PC-3 (cell line): ENCODE measurements around the gene KRT82. TPM values are rescaled to one million over a fixed set of nuclear protein-coding genes. Genes with fewer than 3 reads are reported as not detected.

Source experiments
- ATAC-seq: fragments of 200-7000 bp; cut with Tn5 transposase; 2 replicates; pipeline ENCODE4 v1.9.1; 2020; ENCODE audit warnings: mild to moderate bottlenecking, moderate library complexity
- BruUV-seq: library from RNA; stranded (reverse); fragments of 400-500 nt; replicated peaks from 2 replicates; lab custom pipeline; 2021; lab: Mats Ljungman, UMichigan
- CTCF ChIA-PET: fragments of 300-600 bp; sonication (Branson Sonifier 250); formaldehyde crosslinking; loops from one replicate; lab custom pipeline; 2022; ENCODE audit warnings: antibody characterized with exemption; lab: Charles Lee
- POLR2A ChIA-PET: fragments of 300-600 bp; sonication (Branson Sonifier 250); formaldehyde crosslinking; loops from one replicate; lab custom pipeline; 2022; ENCODE audit warnings: antibody characterized with exemption; ENCODE audit not compliant: unreplicated experiment; lab: Charles Lee
- DNase-seq: peaks from one replicate; pipeline ENCODE4 v3.0.0-alpha.2; 2015
- H2AFZ ChIP-seq: fragments of 300-600 bp; sonication (generic); 2 replicates; pipeline ENCODE4 v1.6.0; 2016; ENCODE audit warnings: antibody characterized with exemption, low read length
- H3F3A ChIP-seq: fragments of 300-600 bp; sonication (generic); one replicate; pipeline ENCODE4 v1.6.0; 2017; ENCODE audit warnings: antibody characterized with exemption, low read length, control low read depth, mild to moderate bottlenecking; ENCODE audit not compliant: unreplicated experiment
- H3K27ac ChIP-seq: fragments of 300-600 bp; sonication (generic); 2 replicates; pipeline ENCODE4 v1.5.1; 2016; ENCODE audit warnings: mild to moderate bottlenecking, low read length
- H3K27me3 ChIP-seq: fragments of 300-600 bp; sonication (generic); 2 replicates; pipeline ENCODE4 v1.6.1; 2016; ENCODE audit warnings: low read length, mixed read lengths
- H3K36me3 ChIP-seq: fragments of 300-600 bp; sonication (generic); 2 replicates; pipeline ENCODE4 v1.6.1; 2016; ENCODE audit warnings: low read depth, mixed run types, low read length, mixed read lengths
- H3K4me1 ChIP-seq: fragments of 300-600 bp; sonication (generic); 2 replicates; pipeline ENCODE4 v1.5.1; 2016; ENCODE audit warnings: low read length; ENCODE audit not compliant: insufficient read depth
- H3K4me2 ChIP-seq: fragments of 300-600 bp; sonication (generic); 2 replicates; pipeline ENCODE4 v1.6.0; 2016; ENCODE audit warnings: low read length
- H3K4me3 ChIP-seq: fragments of 300-600 bp; sonication (generic); 2 replicates; pipeline ENCODE4 v1.5.1; 2016; ENCODE audit warnings: mild to moderate bottlenecking, low read length, mixed read lengths
- H3K79me2 ChIP-seq: fragments of 300-600 bp; sonication (generic); 2 replicates; pipeline ENCODE4 v1.6.1; 2017; ENCODE audit warnings: low read length, mixed read lengths
- H3K9ac ChIP-seq: fragments of 300-600 bp; sonication (generic); 2 replicates; pipeline ENCODE4 v1.6.0; 2016; ENCODE audit warnings: mild to moderate bottlenecking, low read length
- H3K9me2 ChIP-seq: fragments of 300-600 bp; sonication (generic); replicated peaks from 2 replicates; pipeline ENCODE4 v1.6.1; 2016; ENCODE audit warnings: mixed run types, low read length, mixed read lengths
- H3K9me3 ChIP-seq: fragments of 300-600 bp; sonication (generic); 2 replicates; pipeline ENCODE4 v1.6.1; 2016; ENCODE audit warnings: low read length, mixed read lengths
- H4K20me1 ChIP-seq: fragments of 300-600 bp; sonication (generic); 2 replicates; pipeline ENCODE4 v1.6.1; 2016; ENCODE audit warnings: low read length, mixed read lengths
- CTCF ChIP-seq: fragments of 300-600 bp; sonication (generic); conservative IDR thresholded peaks from 2 replicates; pipeline ENCODE4 v1.5.1; 2017; ENCODE audit warnings: antibody characterized with exemption, low read depth, mild to moderate bottlenecking, low read length
- EZH2 ChIP-seq: fragments of 300-600 bp; sonication (generic); IDR thresholded peaks from one replicate; pipeline ENCODE4 v1.6.1; 2017; ENCODE audit warnings: antibody characterized with exemption, mild to moderate bottlenecking, low read length; ENCODE audit not compliant: unreplicated experiment
- EZH2phosphoT487 ChIP-seq: fragments of 300-600 bp; sonication (generic); IDR thresholded peaks from 2 replicates; pipeline ENCODE4 v1.6.1; 2018; ENCODE audit warnings: mild to moderate bottlenecking, antibody characterized with exemption, low read length, borderline replicate concordance
- intact Hi-C: fragments of 100-400 bp; cut with micrococcal nuclease; formaldehyde crosslinking; loops from 2 replicates; pipeline ENCODE4 v1.9.0; 2023
- total RNA-seq: library from RNA; depleted of rRNA; stranded (reverse); fragments of >200 nt; gene quantifications from 2 replicates; pipeline ENCODE4 v1.2.3, GENCODE V29; 2014

Gene KRT82
- total RNA-seq, 1 experiment from 2014 or later, result 0.29 TPM

- DNase-seq (no peak), ATAC-seq (no peak)
- Histone ChIP-seq H3K27me3 (no peaks in the 10 kb centered on the region), H2AFZ (no peak overlapping the region), H3K9me3 (no peaks in the 10 kb centered on the region), H3K9ac (no peak overlapping the region), H3K4me1 (peaks cover 12% of the 10 kb centered on the region), H3K4me2 (no peak overlapping the region), H3K27ac (no peak overlapping the region), H3F3A (no peaks in the 10 kb centered on the region), H3K79me2 (no peaks in the 10 kb centered on the region), H3K9me2 (no peaks in the 10 kb centered on the region), H3K36me3 (no peaks in the 10 kb centered on the region), H3K4me3 (no peak overlapping the region), H4K20me1 (no peaks in the 10 kb centered on the region)
- intact Hi-C loops, result no loop called here
- ChIA-PET CTCF (no interaction called here), POLR2A (no interaction called here)
- TF ChIP-seq EZH2, result no peak
- TF ChIP-seq CTCF, result no peak
- TF ChIP-seq EZH2phosphoT487, result no peak
- BruUV-seq, result no TSS peak
Measured at GRCh38 chr12:52351196-52352059, 54.7 kb downstream of the KRT82 start.

- no peak overlapping the region for H2AFZ ChIP-seq
- H3K79me2 ChIP-seq, result no peaks in the 10 kb centered on the region
- H3K9me3 ChIP-seq, result no peaks in the 10 kb centered on the region
- H3K9me2 ChIP-seq, result no peaks in the 10 kb centered on the region
- H3F3A ChIP-seq, result no peaks in the 10 kb centered on the region
- ChIA-PET POLR2A (no interaction called here), CTCF (no interaction called here)
- H3K27me3 ChIP-seq, result no peaks in the 10 kb centered on the region
- H3K4me1 ChIP-seq, result peaks cover 19% of the 10 kb centered on the region
- H3K36me3 ChIP-seq, result no peaks in the 10 kb centered on the region
- H3K9ac ChIP-seq, result no peak overlapping the region
- intact Hi-C loops, result no loop called here
- TF ChIP-seq EZH2 (no peak), EZH2phosphoT487 (no peak), CTCF (no peak)
- ATAC-seq (no peak), DNase-seq (no peak)
- no TSS peak for BruUV-seq
- no peaks in the 10 kb centered on the region for H4K20me1 ChIP-seq
- no peak overlapping the region for H3K4me2 ChIP-seq
- H3K4me3 ChIP-seq, result no peak overlapping the region
- no peak overlapping the region for H3K27ac ChIP-seq
Measured at GRCh38 chr12:52350786-52351185, 55.3 kb downstream of the KRT82 start.

- H3K27me3 ChIP-seq, result no peaks in the 10 kb centered on the region
- no peak for TF ChIP-seq EZH2phosphoT487
- no peak for TF ChIP-seq CTCF
- no peak for TF ChIP-seq EZH2
- H3K36me3 ChIP-seq, result no peaks in the 10 kb centered on the region
- ChIA-PET POLR2A (interaction anchor here (0.5 kb wide), 1 partner anchor 65 kb away, joined by 3 read pairs; no protein-coding TSS in a partner anchor), CTCF (no interaction called here)
- no peak overlapping the region for H3K4me2 ChIP-seq
- H3K79me2 ChIP-seq, result no peaks in the 10 kb centered on the region
- H3F3A ChIP-seq, result no peaks in the 10 kb centered on the region
- no peaks in the 10 kb centered on the region for H3K9me3 ChIP-seq
- H3K9me2 ChIP-seq, result no peaks in the 10 kb centered on the region
- no peaks in the 10 kb centered on the region for H4K20me1 ChIP-seq
- intact Hi-C loops, result no loop called here
- peaks cover 25% of the 10 kb centered on the region for H3K4me1 ChIP-seq
- DNase-seq, result no peak
- no peak overlapping the region for H3K9ac ChIP-seq
- no peak overlapping the region for H2AFZ ChIP-seq
- no TSS peak for BruUV-seq
- H3K4me3 ChIP-seq, result no peak overlapping the region
- ATAC-seq, result no peak
- no peak overlapping the region for H3K27ac ChIP-seq
Measured at GRCh38 chr12:52350021-52350620, 56.0 kb downstream of the KRT82 start.
